PC-3 (cell line): Measurements from ENCODE around the gene LEKR1. TPM values are rescaled to one million over a fixed set of nuclear protein-coding genes. Genes with fewer than 3 reads are reported as not detected.

Experiments used
- ATAC-seq: fragments of 200-7000 bp; cut with Tn5 transposase; 2 replicates; pipeline ENCODE4 v1.9.1; 2020; ENCODE audit warnings: mild to moderate bottlenecking, moderate library complexity
- BruUV-seq: library from RNA; stranded (reverse); fragments of 400-500 nt; replicated peaks from 2 replicates; lab custom pipeline; 2021; lab: Mats Ljungman, UMichigan
- CTCF ChIA-PET: fragments of 300-600 bp; sonication (Branson Sonifier 250); formaldehyde crosslinking; loops from one replicate; lab custom pipeline; 2022; ENCODE audit warnings: antibody characterized with exemption; lab: Charles Lee
- POLR2A ChIA-PET: fragments of 300-600 bp; sonication (Branson Sonifier 250); formaldehyde crosslinking; loops from one replicate; lab custom pipeline; 2022; ENCODE audit warnings: antibody characterized with exemption; ENCODE audit not compliant: unreplicated experiment; lab: Charles Lee
- DNase-seq: peaks from one replicate; pipeline ENCODE4 v3.0.0-alpha.2; 2015
- H2AFZ ChIP-seq: fragments of 300-600 bp; sonication (generic); 2 replicates; pipeline ENCODE4 v1.6.0; 2016; ENCODE audit warnings: antibody characterized with exemption, low read length
- H3F3A ChIP-seq: fragments of 300-600 bp; sonication (generic); one replicate; pipeline ENCODE4 v1.6.0; 2017; ENCODE audit warnings: antibody characterized with exemption, low read length, control low read depth, mild to moderate bottlenecking; ENCODE audit not compliant: unreplicated experiment
- H3K27ac ChIP-seq: fragments of 300-600 bp; sonication (generic); 2 replicates; pipeline ENCODE4 v1.5.1; 2016; ENCODE audit warnings: mild to moderate bottlenecking, low read length
- H3K27me3 ChIP-seq: fragments of 300-600 bp; sonication (generic); 2 replicates; pipeline ENCODE4 v1.6.1; 2016; ENCODE audit warnings: low read length, mixed read lengths
- H3K36me3 ChIP-seq: fragments of 300-600 bp; sonication (generic); 2 replicates; pipeline ENCODE4 v1.6.1; 2016; ENCODE audit warnings: low read depth, mixed run types, low read length, mixed read lengths
- H3K4me1 ChIP-seq: fragments of 300-600 bp; sonication (generic); 2 replicates; pipeline ENCODE4 v1.5.1; 2016; ENCODE audit warnings: low read length; ENCODE audit not compliant: insufficient read depth
- H3K4me2 ChIP-seq: fragments of 300-600 bp; sonication (generic); 2 replicates; pipeline ENCODE4 v1.6.0; 2016; ENCODE audit warnings: low read length
- H3K4me3 ChIP-seq: fragments of 300-600 bp; sonication (generic); 2 replicates; pipeline ENCODE4 v1.5.1; 2016; ENCODE audit warnings: mild to moderate bottlenecking, low read length, mixed read lengths
- H3K79me2 ChIP-seq: fragments of 300-600 bp; sonication (generic); 2 replicates; pipeline ENCODE4 v1.6.1; 2017; ENCODE audit warnings: low read length, mixed read lengths
- H3K9ac ChIP-seq: fragments of 300-600 bp; sonication (generic); 2 replicates; pipeline ENCODE4 v1.6.0; 2016; ENCODE audit warnings: mild to moderate bottlenecking, low read length
- H3K9me2 ChIP-seq: fragments of 300-600 bp; sonication (generic); replicated peaks from 2 replicates; pipeline ENCODE4 v1.6.1; 2016; ENCODE audit warnings: mixed run types, low read length, mixed read lengths
- H3K9me3 ChIP-seq: fragments of 300-600 bp; sonication (generic); 2 replicates; pipeline ENCODE4 v1.6.1; 2016; ENCODE audit warnings: low read length, mixed read lengths
- H4K20me1 ChIP-seq: fragments of 300-600 bp; sonication (generic); 2 replicates; pipeline ENCODE4 v1.6.1; 2016; ENCODE audit warnings: low read length, mixed read lengths
- EZH2 ChIP-seq: fragments of 300-600 bp; sonication (generic); IDR thresholded peaks from one replicate; pipeline ENCODE4 v1.6.1; 2017; ENCODE audit warnings: antibody characterized with exemption, mild to moderate bottlenecking, low read length; ENCODE audit not compliant: unreplicated experiment
- EZH2phosphoT487 ChIP-seq: fragments of 300-600 bp; sonication (generic); IDR thresholded peaks from 2 replicates; pipeline ENCODE4 v1.6.1; 2018; ENCODE audit warnings: mild to moderate bottlenecking, antibody characterized with exemption, low read length, borderline replicate concordance
- intact Hi-C: fragments of 100-400 bp; cut with micrococcal nuclease; formaldehyde crosslinking; loops from 2 replicates; pipeline ENCODE4 v1.9.0; 2023
- total RNA-seq: library from RNA; depleted of rRNA; stranded (reverse); fragments of >200 nt; gene quantifications from 2 replicates; pipeline ENCODE4 v1.2.3, GENCODE V29; 2014; rRNA removed
- TF ChIP-seq, protein P1 (sequence below): fragments of 300-600 bp; sonication (generic); conservative IDR thresholded peaks from 2 replicates; pipeline ENCODE4 v1.5.1; 2017; ENCODE audit warnings: antibody characterized with exemption, low read depth, mild to moderate bottlenecking, low read length

The LEKR1 gene
- total RNA-seq, 1 experiment from 2014 or later, result 0.15 TPM

DNA sequence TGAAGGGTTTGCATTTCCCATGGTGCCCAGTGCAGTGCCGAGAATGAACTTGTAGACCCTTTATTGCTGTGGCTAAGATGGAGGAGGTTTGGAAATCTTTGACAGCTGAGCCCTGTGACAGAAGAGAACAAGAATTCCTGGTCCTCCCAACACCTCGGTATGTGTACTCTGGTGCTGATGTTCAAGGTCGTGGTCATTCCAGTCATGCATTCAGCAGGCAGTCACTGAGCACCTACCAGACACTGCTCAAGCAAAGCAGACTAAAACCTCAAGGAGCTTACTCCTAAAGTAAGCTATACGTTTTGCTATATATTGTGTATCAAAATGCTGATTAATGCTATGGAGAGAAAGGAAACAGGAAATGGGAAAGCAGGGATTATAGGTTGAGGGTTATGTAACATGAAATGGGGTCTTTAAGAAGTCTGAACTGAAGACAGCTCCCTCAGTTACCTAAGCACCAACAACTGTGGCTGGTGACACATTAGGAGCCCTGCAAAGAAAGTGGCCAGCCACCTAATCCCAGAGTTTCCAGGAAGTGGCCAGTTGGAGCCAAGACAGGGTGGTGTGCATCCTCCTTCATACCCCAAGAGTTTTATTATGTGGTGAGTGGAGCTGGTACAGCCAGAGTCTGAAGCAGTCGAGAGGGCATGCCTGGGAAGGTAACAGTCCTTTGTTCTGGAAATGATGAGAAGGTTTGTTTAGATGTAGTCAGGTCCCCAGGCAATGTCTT, 268.8 kb downstream of the LEKR1 start:
- TF ChIP-seq EZH2phosphoT487 (no peak), EZH2 (no peak)
- TF ChIP-seq, protein P1, sequence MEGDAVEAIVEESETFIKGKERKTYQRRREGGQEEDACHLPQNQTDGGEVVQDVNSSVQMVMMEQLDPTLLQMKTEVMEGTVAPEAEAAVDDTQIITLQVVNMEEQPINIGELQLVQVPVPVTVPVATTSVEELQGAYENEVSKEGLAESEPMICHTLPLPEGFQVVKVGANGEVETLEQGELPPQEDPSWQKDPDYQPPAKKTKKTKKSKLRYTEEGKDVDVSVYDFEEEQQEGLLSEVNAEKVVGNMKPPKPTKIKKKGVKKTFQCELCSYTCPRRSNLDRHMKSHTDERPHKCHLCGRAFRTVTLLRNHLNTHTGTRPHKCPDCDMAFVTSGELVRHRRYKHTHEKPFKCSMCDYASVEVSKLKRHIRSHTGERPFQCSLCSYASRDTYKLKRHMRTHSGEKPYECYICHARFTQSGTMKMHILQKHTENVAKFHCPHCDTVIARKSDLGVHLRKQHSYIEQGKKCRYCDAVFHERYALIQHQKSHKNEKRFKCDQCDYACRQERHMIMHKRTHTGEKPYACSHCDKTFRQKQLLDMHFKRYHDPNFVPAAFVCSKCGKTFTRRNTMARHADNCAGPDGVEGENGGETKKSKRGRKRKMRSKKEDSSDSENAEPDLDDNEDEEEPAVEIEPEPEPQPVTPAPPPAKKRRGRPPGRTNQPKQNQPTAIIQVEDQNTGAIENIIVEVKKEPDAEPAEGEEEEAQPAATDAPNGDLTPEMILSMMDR, result no peak
- CTCF ChIA-PET, result interaction anchor here (0.6 kb wide), 1 partner anchor 1051 kb away, joined by 3 read pairs; no protein-coding TSS in a partner anchor

More for the DNA sequence above, 268.8 kb downstream of the LEKR1 start:
- POLR2A ChIA-PET, result no interaction called here
- Histone ChIP-seq H3F3A (no peaks in the 10 kb centered on the region), H3K9me2 (no peaks in the 10 kb centered on the region), H3K36me3 (no peaks in the 10 kb centered on the region), H4K20me1 (no peaks in the 10 kb centered on the region), H3K79me2 (no peaks in the 10 kb centered on the region), H3K4me1 (peaks cover 18% of the 10 kb centered on the region), H3K4me3 (no peak overlapping the region), H3K4me2 (no peak overlapping the region), H3K9ac (no peak overlapping the region), H3K9me3 (no peaks in the 10 kb centered on the region), H3K27me3 (no peaks in the 10 kb centered on the region), H3K27ac (no peak overlapping the region), H2AFZ (no peak overlapping the region)
- DNase-seq, result no peak
- BruUV-seq, result no TSS peak
- ATAC-seq, result no peak
- intact Hi-C loops, result no loop called here

Other genes with a start within 250 kb of the LEKR1 start
- 84.7 and 85.5 TPM in 2 replicates for gene TIPARP, start 151.8 kb upstream of the LEKR1 start, total RNA-seq